Astrocyte (in vitro differentiated cells and primary cell): ENCODE data around the gene MELK.

Experiments
- CTCF ChIP-seq: IDR thresholded peaks from 2 replicates; pipeline ENCODE4 v1.5.1; 2011; ENCODE audit warnings: low read depth, mild to moderate bottlenecking, inconsistent platforms, low read length, moderate library complexity; ENCODE audit not compliant: insufficient read depth
- EZH2 ChIP-seq: IDR thresholded peaks from 2 replicates; pipeline ENCODE4 v1.6.1; 2012; ENCODE audit warnings: mild to moderate bottlenecking, low read length, inconsistent platforms; ENCODE audit not compliant: insufficient read depth

GRCh38 chr9:36656842-36657241 lies 84.1 kb downstream of the MELK start:
- TF ChIP-seq CTCF (no peak), EZH2 (no peak)
